ENCODE results near the gene DUSP16. TPM values are rescaled to one million over a fixed set of nuclear protein-coding genes. Genes with fewer than 3 reads are reported as not detected.
A peak's percentile ranks its signal among the peaks of the same experiment; 100 is the strongest.

The DUSP16 gene
- total and polyA plus RNA-seq, 4 experiments from 2014 or later = 16.8 to 125 (median 72.5) TPM

GRCh38 chr12:12558291-12558690, 4.4 kb downstream of the DUSP16 start:
- peaks cover 53% of the 10 kb centered on the region for H3K4me1 ChIP-seq (ENCODE audit: insufficient read depth, low read length)
- intact Hi-C loops (cut with micrococcal nuclease) = no loop called here
- no peak overlapping the region for H3K27ac ChIP-seq (ENCODE audit: low read depth, low read length)
- ChIA-PET CTCF (ENCODE audit: partially characterized antibody) (interaction anchor here (0.9 to 2.0 kb wide), 8 partner anchors 31 to 181 kb away, joined by 3 to 4 read pairs (median 3); no protein-coding TSS in a partner anchor), POLR2A (ENCODE audit: partially characterized antibody) (interaction anchor here (0.6 to 4.5 kb wide), 12 partner anchors 11 to 201 kb away, joined by 3 to 75 read pairs (median 5); partner anchors contain the start of genes BORCS5 and CDKN1B)
- peak overlapping the region in 6 of 7 donors; percentile 42 to 96 (median 81) for H3K27ac Mint-ChIP-seq
- H3K4me3 Mint-ChIP-seq = peak overlapping the region; percentile 27 to 95 (median 58)
- H3K4me3 ChIP-seq (ENCODE audit: low read length in 2 of 2) = no peak overlapping the region
- no peaks in the 10 kb centered on the region for H3K27me3 Mint-ChIP-seq
- H3K36me3 Mint-ChIP-seq = peaks cover 14 to 21% of the 10 kb centered on the region in 2 donors
- H3K9me3 Mint-ChIP-seq = peaks cover 0 to 2% (median 0%) of the 10 kb centered on the region in 8 donors
- no peaks in the 10 kb centered on the region for H3K36me3 ChIP-seq (ENCODE audit: insufficient read depth, low read length)
- no peaks in the 10 kb centered on the region for H3K27me3 ChIP-seq (ENCODE audit: insufficient read depth, low read length)
- DNase-seq = no peak
- H3K4me1 Mint-ChIP-seq = peaks cover 33 to 62% (median 48%) of the 10 kb centered on the region in 4 donors
- no peaks in the 10 kb centered on the region for H3K9me3 ChIP-seq (ENCODE audit: control insufficient read depth in 1 of 2, low read length in 2 of 2)

DNA sequence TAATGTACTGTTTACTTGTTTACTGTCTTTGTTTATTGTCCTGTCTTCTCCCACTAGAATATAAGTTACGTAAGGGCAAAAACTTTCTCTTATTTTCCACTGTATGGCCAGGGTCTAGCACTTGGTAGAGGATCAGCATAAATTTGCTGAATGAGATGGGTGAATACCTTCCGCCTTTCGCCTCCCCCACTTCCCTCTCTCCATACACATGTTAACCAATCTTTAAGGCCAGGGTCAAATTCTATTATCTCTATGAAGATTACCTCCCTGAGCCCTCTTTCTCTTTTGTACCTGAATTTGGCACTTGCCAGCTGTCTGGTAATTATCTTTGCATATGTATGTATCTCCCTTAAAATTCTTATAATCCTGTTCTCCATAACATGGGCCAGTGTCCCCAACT, 4.9 kb downstream of the DUSP16 start:
- ChIA-PET CTCF (ENCODE audit: partially characterized antibody) (interaction anchor here (1.2 to 1.3 kb wide), 2 partner anchors 56 to 180 kb away, joined by 3 to 4 read pairs; no protein-coding TSS in a partner anchor), POLR2A (ENCODE audit: partially characterized antibody) (interaction anchor here (0.6 to 4.5 kb wide), 11 partner anchors 10 to 200 kb away, joined by 3 to 75 read pairs (median 5); partner anchors contain the start of genes BORCS5 and CDKN1B)
- Histone ChIP-seq H3K4me3 (ENCODE audit: low read length in 2 of 2) (no peak overlapping the region), H3K27me3 (ENCODE audit: insufficient read depth, low read length) (no peaks in the 10 kb centered on the region), H3K9me3 (ENCODE audit: control insufficient read depth in 1 of 2, low read length in 2 of 2) (no peaks in the 10 kb centered on the region), H3K4me1 (ENCODE audit: insufficient read depth, low read length) (peaks cover 49% of the 10 kb centered on the region), H3K36me3 (ENCODE audit: insufficient read depth, low read length) (no peaks in the 10 kb centered on the region), H3K27ac (ENCODE audit: low read depth, low read length) (no peak overlapping the region)
- DNase-seq = no peak
- peaks cover 14 to 21% of the 10 kb centered on the region in 2 donors for H3K36me3 Mint-ChIP-seq
- H3K27me3 Mint-ChIP-seq = no peaks in the 10 kb centered on the region
- intact Hi-C loops (cut with micrococcal nuclease) = no loop called here
- H3K4me1 Mint-ChIP-seq = peaks cover 30 to 56% (median 45%) of the 10 kb centered on the region in 4 donors
- peak overlapping the region in 6 of 7 donors; percentile 42 to 96 (median 78) for H3K27ac Mint-ChIP-seq
- peaks cover 0 to 2% (median 0%) of the 10 kb centered on the region in 8 donors for H3K9me3 Mint-ChIP-seq
- peak overlapping the region in 7 of 8 donors; percentile 4 to 95 (median 55) for H3K4me3 Mint-ChIP-seq

- Mint-ChIP-seq H3K4me3 (peak overlapping the region in 1 of 8 donors; percentile 15), H3K36me3 (peaks cover 18 to 19% of the 10 kb centered on the region in 2 donors), H3K4me1 (peaks cover 30 to 56% (median 44%) of the 10 kb centered on the region in 4 donors), H3K9me3 (peaks cover 0 to 2% (median 0%) of the 10 kb centered on the region in 8 donors), H3K27me3 (no peaks in the 10 kb centered on the region), H3K27ac (peak overlapping the region in 1 of 7 donors; percentile 55)
- no peak for DNase-seq
- Histone ChIP-seq H3K4me3 (ENCODE audit: low read length in 2 of 2) (no peak overlapping the region), H3K27ac (ENCODE audit: low read depth, low read length) (no peak overlapping the region), H3K9me3 (ENCODE audit: control insufficient read depth in 1 of 2, low read length in 2 of 2) (no peaks in the 10 kb centered on the region), H3K36me3 (ENCODE audit: insufficient read depth, low read length) (no peaks in the 10 kb centered on the region), H3K27me3 (ENCODE audit: insufficient read depth, low read length) (no peaks in the 10 kb centered on the region), H3K4me1 (ENCODE audit: insufficient read depth, low read length) (peaks cover 47% of the 10 kb centered on the region)
- ChIA-PET POLR2A (ENCODE audit: partially characterized antibody) (interaction anchor here (0.5 to 1.9 kb wide), 7 partner anchors 23 to 167 kb away, joined by 3 to 8 read pairs (median 3); no protein-coding TSS in a partner anchor), CTCF (ENCODE audit: partially characterized antibody) (interaction anchor here (2.5 kb wide), 1 partner anchor 51 kb away, joined by 6 read pairs; no protein-coding TSS in a partner anchor)
- intact Hi-C loops (cut with micrococcal nuclease) = no loop called here
Measured at GRCh38 chr12:12555656-12556055, 7.0 kb downstream of the DUSP16 start.

- Histone ChIP-seq H3K4me3 (ENCODE audit: low read length in 2 of 2) (no peak overlapping the region), H3K27ac (ENCODE audit: low read depth, low read length) (no peak overlapping the region), H3K27me3 (ENCODE audit: insufficient read depth, low read length) (no peaks in the 10 kb centered on the region), H3K36me3 (ENCODE audit: insufficient read depth, low read length) (no peaks in the 10 kb centered on the region), H3K9me3 (ENCODE audit: control insufficient read depth in 1 of 2, low read length in 2 of 2) (no peaks in the 10 kb centered on the region), H3K4me1 (ENCODE audit: insufficient read depth, low read length) (peaks cover 25% of the 10 kb centered on the region)
- intact Hi-C loops (cut with micrococcal nuclease) = no loop called here
- Mint-ChIP-seq H3K27me3 (no peaks in the 10 kb centered on the region), H3K4me3 (no peak overlapping the region), H3K36me3 (peaks cover 18 to 24% of the 10 kb centered on the region in 2 donors), H3K9me3 (peaks cover 0 to 2% (median 0%) of the 10 kb centered on the region in 8 donors), H3K4me1 (peaks cover 30 to 57% (median 44%) of the 10 kb centered on the region in 4 donors), H3K27ac (peak overlapping the region in 1 of 7 donors; percentile 36)
- CTCF ChIA-PET (ENCODE audit: partially characterized antibody) = interaction anchor here (1.9 kb wide), 1 partner anchor 196 kb away, joined by 6 read pairs; the partner anchor contains the start of gene BORCS5
- POLR2A ChIA-PET (ENCODE audit: partially characterized antibody) = interaction anchor here (1.5 kb wide), 1 partner anchor 26 kb away, joined by 5 read pairs; no protein-coding TSS in a partner anchor
- no peak for DNase-seq
Measured at GRCh38 chr12:12553208-12553785, 9.4 kb downstream of the DUSP16 start.

DNA sequence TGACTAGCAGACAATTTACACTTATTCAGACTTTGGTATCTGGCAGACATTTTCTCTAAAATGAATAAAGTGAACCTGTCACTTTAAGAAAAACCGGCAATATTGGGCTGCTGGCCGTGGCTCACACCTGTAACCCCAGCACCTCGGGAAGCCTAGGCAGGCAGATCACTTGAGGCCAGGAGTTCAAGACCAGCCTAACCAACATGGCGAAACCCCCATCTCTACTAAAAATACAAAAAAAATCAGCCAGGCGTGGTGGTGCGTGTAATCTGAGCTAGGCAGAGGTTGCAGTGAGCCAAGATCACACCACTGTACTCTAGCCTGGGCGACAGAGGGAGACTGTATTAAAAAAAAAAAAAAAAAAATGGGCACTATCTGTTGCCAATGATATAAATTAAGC, 11.5 kb downstream of the DUSP16 start:
- Histone ChIP-seq H3K4me1 (ENCODE audit: insufficient read depth, low read length) (peaks cover 20% of the 10 kb centered on the region), H3K9me3 (ENCODE audit: control insufficient read depth in 1 of 2, low read length in 2 of 2) (no peaks in the 10 kb centered on the region), H3K27ac (ENCODE audit: low read depth, low read length) (no peak overlapping the region), H3K27me3 (ENCODE audit: insufficient read depth, low read length) (no peaks in the 10 kb centered on the region), H3K36me3 (ENCODE audit: insufficient read depth, low read length) (no peaks in the 10 kb centered on the region), H3K4me3 (ENCODE audit: low read length in 2 of 2) (no peak overlapping the region)
- H3K27me3 Mint-ChIP-seq = no peaks in the 10 kb centered on the region
- ChIA-PET POLR2A (ENCODE audit: partially characterized antibody) (no interaction called here), CTCF (ENCODE audit: partially characterized antibody) (interaction anchor here (1.0 kb wide), 1 partner anchor 12 kb away, joined by 4 read pairs; no protein-coding TSS in a partner anchor)
- no peaks in the 10 kb centered on the region for H3K9me3 Mint-ChIP-seq
- peak overlapping the region in 6 of 7 donors; percentile 42 to 75 (median 60) for H3K27ac Mint-ChIP-seq
- H3K4me1 Mint-ChIP-seq = peaks cover 25 to 52% (median 38%) of the 10 kb centered on the region in 4 donors
- intact Hi-C loops (cut with micrococcal nuclease) = no loop called here
- no peak for DNase-seq
- peak overlapping the region in 2 of 8 donors; percentile 13 to 29 for H3K4me3 Mint-ChIP-seq
- peaks cover 18 to 29% of the 10 kb centered on the region in 2 donors for H3K36me3 Mint-ChIP-seq

DNA sequence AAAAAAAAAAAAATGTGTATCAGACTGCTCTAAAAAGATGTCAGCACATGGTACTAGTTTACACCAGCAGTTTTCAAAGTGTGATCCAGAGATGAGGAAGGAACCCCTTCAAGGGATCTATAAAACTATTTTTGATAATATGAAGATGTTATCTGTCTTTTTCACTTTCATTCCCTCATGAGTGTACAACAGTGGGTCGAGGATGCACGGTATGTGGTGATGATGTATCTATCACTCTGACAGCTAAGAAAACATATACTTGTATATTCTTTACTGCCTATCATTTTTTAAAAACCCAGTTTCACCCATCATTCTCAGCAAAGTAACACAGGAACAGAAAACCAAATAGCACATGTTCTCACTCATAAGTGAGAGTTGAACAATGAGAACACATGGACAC, 12.4 kb downstream of the DUSP16 start:
- Histone ChIP-seq H3K9me3 (ENCODE audit: control insufficient read depth in 1 of 2, low read length in 2 of 2) (no peaks in the 10 kb centered on the region), H3K4me3 (ENCODE audit: low read length in 2 of 2) (no peak overlapping the region), H3K36me3 (ENCODE audit: insufficient read depth, low read length) (no peaks in the 10 kb centered on the region), H3K4me1 (ENCODE audit: insufficient read depth, low read length) (peaks cover 16% of the 10 kb centered on the region), H3K27me3 (ENCODE audit: insufficient read depth, low read length) (no peaks in the 10 kb centered on the region), H3K27ac (ENCODE audit: low read depth, low read length) (no peak overlapping the region)
- no peaks in the 10 kb centered on the region for H3K27me3 Mint-ChIP-seq
- ChIA-PET POLR2A (ENCODE audit: partially characterized antibody) (no interaction called here), CTCF (ENCODE audit: partially characterized antibody) (interaction anchor here (0.9 kb wide), 1 partner anchor 67 kb away, joined by 3 read pairs; no protein-coding TSS in a partner anchor)
- H3K4me1 Mint-ChIP-seq = peaks cover 26 to 47% (median 37%) of the 10 kb centered on the region in 4 donors
- H3K9me3 Mint-ChIP-seq = no peaks in the 10 kb centered on the region
- peak overlapping the region in 5 of 7 donors; percentile 6 to 64 (median 35) for H3K27ac Mint-ChIP-seq
- no peak for DNase-seq
- H3K36me3 Mint-ChIP-seq = peaks cover 18 to 33% of the 10 kb centered on the region in 2 donors
- no peak overlapping the region for H3K4me3 Mint-ChIP-seq
- intact Hi-C loops (cut with micrococcal nuclease) = no loop called here

DNA sequence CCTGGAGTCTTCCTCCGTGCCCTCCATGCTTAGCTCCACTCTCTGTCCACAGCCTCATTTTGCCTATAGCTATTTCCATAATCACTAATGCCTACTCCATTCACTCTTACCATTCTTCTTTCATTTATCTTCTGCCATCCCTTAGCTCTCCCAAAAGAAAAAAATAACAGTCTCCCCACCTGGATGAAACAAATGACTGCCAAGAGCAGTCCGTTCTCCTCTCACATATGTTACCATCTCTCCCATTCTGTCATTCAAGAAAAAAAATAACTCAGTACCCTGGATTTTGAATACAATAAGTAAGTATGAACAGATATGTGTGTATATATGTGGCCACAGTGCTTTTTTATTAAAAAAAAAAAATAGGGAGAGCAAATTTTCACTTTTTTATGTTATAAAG, 13.2 kb downstream of the DUSP16 start:
- POLR2A ChIA-PET (ENCODE audit: partially characterized antibody) = interaction anchor here (0.9 to 1.2 kb wide), 3 partner anchors 13 to 67 kb away, joined by 3 to 6 read pairs (median 5); partner anchors contain the start of gene DUSP16
- H3K27me3 ChIP-seq (ENCODE audit: insufficient read depth, low read length) = no peaks in the 10 kb centered on the region
- H3K27me3 Mint-ChIP-seq = no peaks in the 10 kb centered on the region
- H3K9me3 ChIP-seq (ENCODE audit: control insufficient read depth in 1 of 2, low read length in 2 of 2) = no peaks in the 10 kb centered on the region
- H3K4me1 Mint-ChIP-seq = peaks cover 21 to 45% (median 31%) of the 10 kb centered on the region in 4 donors
- H3K4me3 Mint-ChIP-seq = no peak overlapping the region
- no peak overlapping the region for H3K27ac ChIP-seq (ENCODE audit: low read depth, low read length)
- H3K9me3 Mint-ChIP-seq = no peaks in the 10 kb centered on the region
- peaks cover 12 to 27% of the 10 kb centered on the region in 2 donors for H3K36me3 Mint-ChIP-seq
- peak overlapping the region in 5 of 7 donors; percentile 10 to 34 (median 29) for H3K27ac Mint-ChIP-seq
- CTCF ChIA-PET (ENCODE audit: partially characterized antibody) = interaction anchor here (0.9 to 1.2 kb wide), 3 partner anchors 11 to 67 kb away, joined by 3 read pairs; no protein-coding TSS in a partner anchor
- no peak for DNase-seq
- no peak overlapping the region for H3K4me3 ChIP-seq (ENCODE audit: low read length in 2 of 2)
- intact Hi-C loops (cut with micrococcal nuclease) = no loop called here
- no peaks in the 10 kb centered on the region for H3K36me3 ChIP-seq (ENCODE audit: insufficient read depth, low read length)
- H3K4me1 ChIP-seq (ENCODE audit: insufficient read depth, low read length) = peaks cover 10% of the 10 kb centered on the region
